ENCODE data around the gene GFY.

DNA sequence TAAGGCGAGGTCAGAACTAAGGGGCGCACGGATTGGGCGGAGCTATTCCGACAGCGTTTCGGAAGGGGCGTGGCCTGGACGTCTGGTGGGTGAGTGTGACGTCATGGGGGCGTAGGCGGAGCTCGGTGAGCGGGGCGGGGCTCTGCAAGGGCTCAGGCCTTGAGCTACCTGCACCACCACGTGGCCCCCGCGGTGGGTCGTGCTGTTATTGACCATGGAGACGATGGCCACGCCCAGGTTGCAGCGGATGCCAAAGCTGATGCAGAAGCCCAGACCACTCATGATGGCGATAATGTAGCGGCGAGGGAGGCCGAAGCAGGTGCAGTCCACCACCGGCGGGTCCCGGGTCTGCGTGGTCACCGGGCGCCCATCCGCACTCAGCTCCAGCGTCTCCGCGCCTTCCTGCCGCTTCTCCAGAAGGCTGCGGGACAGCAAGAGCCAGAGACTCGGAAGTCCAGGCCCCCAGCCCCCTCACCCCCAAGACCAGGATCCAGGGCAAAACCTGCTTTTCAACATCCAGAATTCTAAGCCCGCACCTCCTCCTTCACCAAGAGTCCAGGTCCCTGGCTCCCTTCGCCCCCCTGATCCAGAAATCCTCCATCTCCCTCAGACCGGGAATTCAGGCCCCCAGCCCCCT, 11.3 kb downstream of the GFY start:
- TF ChIP-seq, protein P1, sequence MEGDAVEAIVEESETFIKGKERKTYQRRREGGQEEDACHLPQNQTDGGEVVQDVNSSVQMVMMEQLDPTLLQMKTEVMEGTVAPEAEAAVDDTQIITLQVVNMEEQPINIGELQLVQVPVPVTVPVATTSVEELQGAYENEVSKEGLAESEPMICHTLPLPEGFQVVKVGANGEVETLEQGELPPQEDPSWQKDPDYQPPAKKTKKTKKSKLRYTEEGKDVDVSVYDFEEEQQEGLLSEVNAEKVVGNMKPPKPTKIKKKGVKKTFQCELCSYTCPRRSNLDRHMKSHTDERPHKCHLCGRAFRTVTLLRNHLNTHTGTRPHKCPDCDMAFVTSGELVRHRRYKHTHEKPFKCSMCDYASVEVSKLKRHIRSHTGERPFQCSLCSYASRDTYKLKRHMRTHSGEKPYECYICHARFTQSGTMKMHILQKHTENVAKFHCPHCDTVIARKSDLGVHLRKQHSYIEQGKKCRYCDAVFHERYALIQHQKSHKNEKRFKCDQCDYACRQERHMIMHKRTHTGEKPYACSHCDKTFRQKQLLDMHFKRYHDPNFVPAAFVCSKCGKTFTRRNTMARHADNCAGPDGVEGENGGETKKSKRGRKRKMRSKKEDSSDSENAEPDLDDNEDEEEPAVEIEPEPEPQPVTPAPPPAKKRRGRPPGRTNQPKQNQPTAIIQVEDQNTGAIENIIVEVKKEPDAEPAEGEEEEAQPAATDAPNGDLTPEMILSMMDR (IDR thresholded peaks at IDR 0.05; ENCODE audit: extremely low read depth in 1 of 2, insufficient read depth in 1 of 2, low read depth in 1 of 2, low read length in 2 of 2) = no peak
- TF ChIP-seq POLR2AphosphoS5 (IDR thresholded peaks at IDR 0.05; ENCODE audit: insufficient read depth, low read depth, low read length) (no peak), FOS (IDR thresholded peaks at IDR 0.05; ENCODE audit: borderline replicate concordance, insufficient read depth, low read length) (no peak), POLR2A (IDR thresholded peaks at IDR 0.05; ENCODE audit: low read depth, low read length) (no peak), JUN (IDR thresholded peaks at IDR 0.05; ENCODE audit: borderline replicate concordance, insufficient read depth, insufficient read length, low read depth) (no peak), MYC (IDR thresholded peaks at IDR 0.05; ENCODE audit: low read depth, low read length) (no peak), EZH2 (IDR thresholded peaks at IDR 0.05; ENCODE audit: borderline replicate concordance, low read depth, low read length, severe bottlenecking) (peak; percentile 91)

Data from endothelial cell of umbilical vein (primary cell).